ENCODE results near the gene PIM2.
A peak's percentile ranks its signal among the peaks of the same experiment; 100 is the strongest.

PIM2 gene

GRCh38 chrX:48918643-48919340 lies at the start of gene PIM2:
Gene PIM2 (minus strand): TSS chrX:48919024. CDS start chrX:48918834, 190 bp downstream.
- DNase-seq: peak; percentile 66

GRCh38 chrX:48968377-48968776 lies 49.6 kb upstream of the PIM2 start:
- DNase-seq: no peak

GRCh38 chrX:48966796-48967579 lies 48.2 kb upstream of the PIM2 start:
- no peak for DNase-seq

- no peak for DNase-seq
Measured at GRCh38 chrX:48965959-48966358, 47.1 kb upstream of the PIM2 start.

GRCh38 chrX:48961585-48962091 lies 42.8 kb upstream of the PIM2 start:
- DNase-seq: no peak

GRCh38 chrX:48960291-48960690 lies 41.5 kb upstream of the PIM2 start:
- DNase-seq: peak in 1 of 2 donors; percentile 2

GRCh38 chrX:48958635-48959094 lies 39.8 kb upstream of the PIM2 start:
- DNase-seq: peak in 1 of 2 donors; percentile 44

- peak; percentile 92 to 93 for DNase-seq
Measured at GRCh38 chrX:48957827-48958634, 39.2 kb upstream of the PIM2 start.

- DNase-seq: peak in 1 of 2 donors; percentile 68
Measured at GRCh38 chrX:48957477-48957826, 38.6 kb upstream of the PIM2 start, which contains the start of gene OTUD5. Gene OTUD5 (minus strand): TSS chrX:48957607. CDS start chrX:48957570, 37 bp downstream.

GRCh38 chrX:48956728-48957414 lies 38.0 kb upstream of the PIM2 start:
- no peak for DNase-seq

- DNase-seq: no peak
Measured at GRCh38 chrX:48948589-48948988, 29.8 kb upstream of the PIM2 start.

GRCh38 chrX:48945517-48946348 lies 26.9 kb upstream of the PIM2 start:
- peak; percentile 15 to 23 for DNase-seq

- DNase-seq: no peak
Measured at GRCh38 chrX:48942895-48943294, 24.1 kb upstream of the PIM2 start.

- no peak for DNase-seq
Measured at GRCh38 chrX:48940404-48940955, 21.7 kb upstream of the PIM2 start.

- no peak for DNase-seq
Measured at GRCh38 chrX:48939524-48940228, 20.9 kb upstream of the PIM2 start.

- DNase-seq: no peak
Measured at GRCh38 chrX:48938721-48939425, 20.0 kb upstream of the PIM2 start.

GRCh38 chrX:48937054-48937907 lies 18.5 kb upstream of the PIM2 start:
- no peak for DNase-seq

GRCh38 chrX:48936429-48937053 lies 17.7 kb upstream of the PIM2 start:
- no peak for DNase-seq
